GM13977 (cell line): ENCODE results near the gene ZNF184.
"Not testable (repeated sequence)": the region's sequence is repeated elsewhere in the genome, so short reads cannot be mapped to it uniquely, and the experiment has no call there.

Experiments
- DNase-seq: peaks from one replicate; pipeline ENCODE4 v3.0.0; 2012; ENCODE audit warnings: low spot score
- in situ Hi-C: fragments of 300-500 bp; cut with MboI; formaldehyde crosslinking; loops from one replicate; pipeline ENCODE4 v1.12.0; 2022; ENCODE audit warnings: low sequenced_read_pairs, low pct_unique_long_range_greater_than_20kb, mixed read lengths, inconsistent platforms; ENCODE audit not compliant: unreplicated experiment
- TF ChIP-seq, protein P1 (sequence below): IDR thresholded peaks from 2 replicates; pipeline ENCODE4 v1.5.1; 2012; ENCODE audit warnings: mild to moderate bottlenecking, control low read depth; ENCODE audit not compliant: insufficient read depth; ENCODE audit errors: extremely low read depth, missing control alignments

ZNF184 gene

DNA sequence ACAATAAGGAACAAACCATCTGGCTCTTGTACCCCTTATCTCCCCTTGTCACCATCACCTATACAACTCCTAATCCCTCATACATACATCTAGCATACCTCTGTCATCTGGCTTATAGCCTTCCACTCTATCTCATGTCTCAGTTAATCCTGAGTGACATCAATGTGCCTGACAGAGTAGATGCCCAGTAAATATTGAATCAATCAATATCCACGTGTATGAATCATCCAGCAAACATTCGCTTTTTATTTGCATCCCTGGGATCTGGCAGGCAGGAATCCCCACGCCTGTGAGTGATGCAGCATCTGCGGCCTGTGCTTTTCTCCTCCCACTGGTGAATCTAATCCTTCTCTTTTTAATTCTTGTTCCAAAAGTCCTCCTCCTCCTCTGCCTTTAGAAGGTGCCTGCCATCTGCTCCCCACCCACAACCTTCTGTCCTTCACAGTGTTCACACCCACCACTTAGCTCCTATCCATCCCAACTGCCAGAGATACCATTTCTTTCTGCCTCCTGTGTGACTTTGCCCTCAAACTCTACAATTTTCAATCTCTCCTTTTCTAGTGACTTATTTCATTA lies 46.8 kb downstream of the ZNF184 start:
- in situ Hi-C loops, result no loop called here
- TF ChIP-seq, protein P1, sequence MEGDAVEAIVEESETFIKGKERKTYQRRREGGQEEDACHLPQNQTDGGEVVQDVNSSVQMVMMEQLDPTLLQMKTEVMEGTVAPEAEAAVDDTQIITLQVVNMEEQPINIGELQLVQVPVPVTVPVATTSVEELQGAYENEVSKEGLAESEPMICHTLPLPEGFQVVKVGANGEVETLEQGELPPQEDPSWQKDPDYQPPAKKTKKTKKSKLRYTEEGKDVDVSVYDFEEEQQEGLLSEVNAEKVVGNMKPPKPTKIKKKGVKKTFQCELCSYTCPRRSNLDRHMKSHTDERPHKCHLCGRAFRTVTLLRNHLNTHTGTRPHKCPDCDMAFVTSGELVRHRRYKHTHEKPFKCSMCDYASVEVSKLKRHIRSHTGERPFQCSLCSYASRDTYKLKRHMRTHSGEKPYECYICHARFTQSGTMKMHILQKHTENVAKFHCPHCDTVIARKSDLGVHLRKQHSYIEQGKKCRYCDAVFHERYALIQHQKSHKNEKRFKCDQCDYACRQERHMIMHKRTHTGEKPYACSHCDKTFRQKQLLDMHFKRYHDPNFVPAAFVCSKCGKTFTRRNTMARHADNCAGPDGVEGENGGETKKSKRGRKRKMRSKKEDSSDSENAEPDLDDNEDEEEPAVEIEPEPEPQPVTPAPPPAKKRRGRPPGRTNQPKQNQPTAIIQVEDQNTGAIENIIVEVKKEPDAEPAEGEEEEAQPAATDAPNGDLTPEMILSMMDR, result no peak

GRCh38 chr6:27424851-27425250 lies 48.1 kb downstream of the ZNF184 start:
- in situ Hi-C loops, DNase-seq: not testable (repeated sequence)

More for the DNA sequence above, 46.8 kb downstream of the ZNF184 start:
- DNase-seq, result no peak

DNA sequence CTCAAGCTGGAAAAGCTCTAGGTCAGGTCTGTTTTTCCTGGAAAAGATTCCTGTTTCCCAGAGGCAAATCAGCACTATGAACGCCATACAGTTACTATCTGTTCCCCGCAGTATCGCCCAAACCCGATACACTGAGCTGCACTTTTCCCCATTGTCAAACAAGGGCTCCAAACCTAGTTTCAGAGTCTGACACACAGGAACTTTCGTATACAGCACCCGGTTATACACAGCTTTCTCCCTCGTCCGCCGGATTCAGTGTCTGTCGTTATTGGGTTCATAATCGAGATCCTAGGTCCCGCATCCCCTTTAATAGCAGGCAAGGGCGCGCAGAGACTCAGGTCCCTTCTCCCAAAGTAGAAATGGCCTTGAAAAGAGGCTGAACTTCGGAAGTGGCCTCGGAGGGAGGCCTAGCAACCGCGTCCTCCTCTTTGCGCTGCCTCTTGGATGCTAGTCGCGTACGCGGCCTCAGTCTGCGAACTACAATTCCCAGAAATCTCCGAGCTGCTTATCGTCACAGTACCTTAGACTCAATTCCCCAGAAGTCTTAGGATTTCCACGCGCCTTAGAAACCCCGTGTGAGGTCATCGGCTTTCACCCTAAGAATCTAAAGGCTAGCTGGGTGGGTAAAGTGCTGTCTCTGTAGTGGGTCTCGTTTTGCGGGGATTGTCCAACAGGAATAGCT lies 50.1 kb downstream of the ZNF184 start:
- no peak for DNase-seq
- TF ChIP-seq, protein P1, result no peak
- in situ Hi-C loops, result no loop called here

DNA sequence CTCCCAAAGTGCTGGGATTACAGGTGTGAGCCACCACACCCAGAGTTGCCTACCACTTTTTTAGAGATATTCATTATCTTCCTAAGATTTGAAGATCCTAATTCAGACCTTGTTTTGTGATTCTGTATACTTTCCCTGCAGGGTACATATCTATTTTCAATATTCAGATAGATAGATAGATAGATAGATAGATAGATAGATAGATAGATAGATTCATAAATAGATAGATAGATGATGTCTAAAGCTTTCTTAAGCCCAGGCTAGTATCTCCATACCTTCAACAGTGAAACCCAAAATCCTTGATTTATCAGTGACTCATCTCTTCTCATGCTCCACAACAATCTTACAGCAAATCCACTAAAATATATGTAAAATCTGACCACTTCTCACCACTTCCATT lies 53.5 kb downstream of the ZNF184 start:
- in situ Hi-C loops, result no loop called here
- TF ChIP-seq, protein P1, result no peak

DNA sequence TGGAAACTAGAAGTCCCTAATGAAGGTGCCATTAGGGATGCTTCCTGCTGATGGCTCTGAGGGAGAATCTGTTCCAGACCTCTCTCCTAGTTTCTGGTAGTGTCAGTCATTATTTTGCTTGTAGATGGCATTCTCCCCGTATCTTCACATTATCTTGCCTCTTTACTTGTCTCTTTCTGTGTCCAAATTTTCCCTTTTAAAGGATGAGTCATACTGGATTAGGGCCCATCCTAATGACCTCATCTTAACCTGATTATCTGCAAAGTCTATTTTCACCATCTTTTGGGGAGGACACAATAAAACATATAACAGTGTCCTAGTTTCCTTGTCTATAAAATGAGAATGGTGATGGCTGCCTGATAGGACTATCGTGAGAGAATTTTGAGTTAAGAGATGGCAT lies 57.0 kb downstream of the ZNF184 start:
- TF ChIP-seq, protein P1, result no peak
- in situ Hi-C loops, result no loop called here
- DNase-seq, result no peak

More for the DNA sequence above, 53.5 kb downstream of the ZNF184 start:
- no peak for DNase-seq

GRCh38 chr6:27414996-27415395 lies 57.9 kb downstream of the ZNF184 start:
- DNase-seq, result no peak
- TF ChIP-seq, protein P1, result no peak
- in situ Hi-C loops, result no loop called here

GRCh38 chr6:27414300-27414699 lies 58.6 kb downstream of the ZNF184 start:
- in situ Hi-C loops, result no loop called here
- DNase-seq, result no peak
- TF ChIP-seq, protein P1, result no peak
